Right forelimb (tissue), 1 donor: ENCODE results near the gene OSMR.

Source experiments
- DNase-seq: peaks from one replicate; pipeline ENCODE4 v3.0.0-alpha.2; 2018

Gene OSMR

GRCh38 chr5:38871790-38872551 is 26.2 kb downstream of the OSMR start:
- no peak for DNase-seq

- no peak for DNase-seq
Measured at GRCh38 chr5:38872826-38873225, 27.0 kb downstream of the OSMR start.

GRCh38 chr5:38874948-38875456 is 29.2 kb downstream of the OSMR start:
- no peak for DNase-seq

- DNase-seq: no peak
Measured at GRCh38 chr5:38878391-38879077, 32.7 kb downstream of the OSMR start.

GRCh38 chr5:38879078-38879460 is 33.3 kb downstream of the OSMR start:
- no peak for DNase-seq

GRCh38 chr5:38883842-38884241 is 38.0 kb downstream of the OSMR start:
- DNase-seq: no peak

- no peak for DNase-seq
Measured at GRCh38 chr5:38885208-38885607, 39.4 kb downstream of the OSMR start.

- DNase-seq: no peak
Measured at GRCh38 chr5:38888041-38888440, 42.2 kb downstream of the OSMR start.

GRCh38 chr5:38889424-38889823 is 43.6 kb downstream of the OSMR start:
- no peak for DNase-seq

- DNase-seq: no peak
Measured at GRCh38 chr5:38891563-38891962, 45.8 kb downstream of the OSMR start.

- DNase-seq: no peak
Measured at GRCh38 chr5:38892363-38892762, 46.6 kb downstream of the OSMR start.

- no peak for DNase-seq
Measured at GRCh38 chr5:38896760-38897159, 50.9 kb downstream of the OSMR start.

GRCh38 chr5:38899936-38900335 is 54.1 kb downstream of the OSMR start:
- no peak for DNase-seq

GRCh38 chr5:38905516-38905915 is 59.7 kb downstream of the OSMR start:
- DNase-seq: no peak

- no peak for DNase-seq
Measured at GRCh38 chr5:38906503-38906902, 60.7 kb downstream of the OSMR start.

GRCh38 chr5:38911933-38912332 is 66.1 kb downstream of the OSMR start:
- no peak for DNase-seq

GRCh38 chr5:38913714-38914113 is 67.9 kb downstream of the OSMR start:
- DNase-seq: no peak

GRCh38 chr5:38916802-38917201 is 71.0 kb downstream of the OSMR start:
- DNase-seq: no peak

GRCh38 chr5:38921174-38921573 is 75.4 kb downstream of the OSMR start:
- DNase-seq: no peak

- peak; percentile 52 for DNase-seq
Measured at GRCh38 chr5:38922199-38922598, 76.4 kb downstream of the OSMR start.

- DNase-seq: no peak
Measured at GRCh38 chr5:38923661-38924451, 78.0 kb downstream of the OSMR start.

GRCh38 chr5:38925154-38925925 is 79.5 kb downstream of the OSMR start:
- DNase-seq: no peak

- DNase-seq: no peak
Measured at GRCh38 chr5:38926121-38926520, 80.3 kb downstream of the OSMR start.
